Fibroblast of skin of left biceps (primary cell): Measurements from ENCODE around the gene MPO.

Source experiments
- DNase-seq, 2 experiments: peaks; one replicate each; pipeline ENCODE4 v3.0.0-alpha.2; 2013; ENCODE audit warnings: low read depth in 2 of 2

MPO gene

GRCh38 chr17:58233543-58233942 lies 47.2 kb downstream of the MPO start:
- no peak for DNase-seq

- peak in 1 of 2 experiments; percentile 22 for DNase-seq
These were observed 48.0 kb downstream of the MPO start for GRCh38 chr17:58232707-58233156.

- peak in 1 of 2 experiments; percentile 15 for DNase-seq
These were observed 49.1 kb downstream of the MPO start for GRCh38 chr17:58231641-58232040.

GRCh38 chr17:58229881-58230280 lies 50.9 kb downstream of the MPO start:
- DNase-seq, result no peak

- no peak for DNase-seq
These were observed 51.4 kb downstream of the MPO start for GRCh38 chr17:58229384-58229783.

GRCh38 chr17:58228679-58229078 lies 52.1 kb downstream of the MPO start:
- no peak for DNase-seq

GRCh38 chr17:58227733-58228132 lies 53.0 kb downstream of the MPO start:
- DNase-seq, result no peak

- DNase-seq, result peak; percentile 25 to 33
These were observed 56.4 kb downstream of the MPO start for GRCh38 chr17:58224315-58224714.
